ENCODE data around the gene TTYH2. TPM values are rescaled to one million over a fixed set of nuclear protein-coding genes. Genes with fewer than 3 reads are reported as not detected.

The TTYH2 gene
- total RNA-seq, 1 experiment from 2014 or later, result 15.4 TPM

GRCh38 chr17:74202938-74203337 is 10.4 kb upstream of the TTYH2 start:
- no TSS peak for BruUV-seq (replicated peaks)
- intact Hi-C loops (cut with micrococcal nuclease; ENCODE audit: unreplicated experiment), result no loop called here
- Histone ChIP-seq H3K27me3 (replicated peaks; ENCODE audit: insufficient read depth, low read depth, low read length, poor library complexity) (no peaks in the 10 kb centered on the region), H3K9me3 (ENCODE audit: low read depth, low read length, poor library complexity, severe bottlenecking) (no peaks in the 10 kb centered on the region), H3K4me1 (ENCODE audit: insufficient read depth, low read length, poor library complexity, severe bottlenecking) (peaks cover 16% of the 10 kb centered on the region), H3K4me3 (ENCODE audit: low read depth, low read length, poor library complexity, severe bottlenecking) (peak overlapping the region; percentile 98), H3K27ac (ENCODE audit: low read depth, low read length, poor library complexity, severe bottlenecking) (no peak overlapping the region), H3K36me3 (ENCODE audit: insufficient read depth, low read length, poor library complexity, severe bottlenecking) (peaks cover 40% of the 10 kb centered on the region)
- DNase-seq (ENCODE audit: low spot score), result peak; percentile 33
- TF ChIP-seq EZH2 (IDR thresholded peaks at IDR 0.05; ENCODE audit: borderline replicate concordance, low read depth, low read length, poor library complexity, severe bottlenecking), result no peak
- TF ChIP-seq CTCF (conservative IDR thresholded peaks at IDR 0.05; ENCODE audit: low read depth, low read length), result no peak
- POLR2A ChIA-PET (ENCODE audit: low non-redundant PET), result interaction anchor here (0.6 kb wide), 1 partner anchor 327 kb away, joined by 7 read pairs; no protein-coding TSS in a partner anchor
- CTCF ChIA-PET, result interaction anchor here (0.6 to 1.3 kb wide), 5 partner anchors 10 to 988 kb away, joined by 3 to 10 read pairs (median 4); partner anchors contain the start of gene TTYH2

GRCh38 chr17:74203439-74204240 is 9.7 kb upstream of the TTYH2 start, which contains the start of gene RPL38:
Gene RPL38 (plus strand): TSS chr17:74203678. CDS start chr17:74203956, 278 bp downstream.
- ChIA-PET CTCF (interaction anchor here (0.6 to 1.3 kb wide), 5 partner anchors 10 to 988 kb away, joined by 3 to 10 read pairs (median 3); partner anchors contain the start of gene TTYH2), POLR2A (ENCODE audit: low non-redundant PET) (no interaction called here)
- intact Hi-C loops (cut with micrococcal nuclease; ENCODE audit: unreplicated experiment), result no loop called here
- H3K4me1 ChIP-seq (ENCODE audit: insufficient read depth, low read length, poor library complexity, severe bottlenecking), result peaks cover 16% of the 10 kb centered on the region
- H3K4me3 ChIP-seq (ENCODE audit: low read depth, low read length, poor library complexity, severe bottlenecking), result peak within 1 kb of the TSS; percentile 98
- H3K27ac ChIP-seq (ENCODE audit: low read depth, low read length, poor library complexity, severe bottlenecking), result peak within 1 kb of the TSS; percentile 93
- H3K9me3 ChIP-seq (ENCODE audit: low read depth, low read length, poor library complexity, severe bottlenecking), result no peaks in the 10 kb centered on the region
- TF ChIP-seq CTCF (conservative IDR thresholded peaks at IDR 0.05; ENCODE audit: low read depth, low read length), result peak; percentile 96
- TF ChIP-seq EZH2 (IDR thresholded peaks at IDR 0.05; ENCODE audit: borderline replicate concordance, low read depth, low read length, poor library complexity, severe bottlenecking), result no peak
- H3K27me3 ChIP-seq (replicated peaks; ENCODE audit: insufficient read depth, low read depth, low read length, poor library complexity), result no peaks in the 10 kb centered on the region
- H3K36me3 ChIP-seq (ENCODE audit: insufficient read depth, low read length, poor library complexity, severe bottlenecking), result peaks cover 47% of the 10 kb centered on the region
- DNase-seq (ENCODE audit: low spot score), result peak; percentile 97
- BruUV-seq (replicated peaks), result TSS peak; percentile 69

- CTCF ChIA-PET, result interaction anchor here (1.3 kb wide), 1 partner anchor 9 kb away, joined by 10 read pairs; the partner anchor contains the start of gene TTYH2
Observed at GRCh38 chr17:74204474-74204873, 8.9 kb upstream of the TTYH2 start.

More at GRCh38 chr17:74204474-74204873, 8.9 kb upstream of the TTYH2 start:
- Histone ChIP-seq H3K4me1 (ENCODE audit: insufficient read depth, low read length, poor library complexity, severe bottlenecking) (peaks cover 16% of the 10 kb centered on the region), H3K36me3 (ENCODE audit: insufficient read depth, low read length, poor library complexity, severe bottlenecking) (peaks cover 55% of the 10 kb centered on the region), H3K4me3 (ENCODE audit: low read depth, low read length, poor library complexity, severe bottlenecking) (peak overlapping the region; percentile 98), H3K27ac (ENCODE audit: low read depth, low read length, poor library complexity, severe bottlenecking) (peak overlapping the region; percentile 93), H3K9me3 (ENCODE audit: low read depth, low read length, poor library complexity, severe bottlenecking) (no peaks in the 10 kb centered on the region), H3K27me3 (replicated peaks; ENCODE audit: insufficient read depth, low read depth, low read length, poor library complexity) (no peaks in the 10 kb centered on the region)
- BruUV-seq (replicated peaks), result no TSS peak
- POLR2A ChIA-PET (ENCODE audit: low non-redundant PET), result interaction anchor here (0.7 kb wide), 1 partner anchor 16 kb away, joined by 5 read pairs; no protein-coding TSS in a partner anchor
- intact Hi-C loops (cut with micrococcal nuclease; ENCODE audit: unreplicated experiment), result no loop called here
- TF ChIP-seq CTCF (conservative IDR thresholded peaks at IDR 0.05; ENCODE audit: low read depth, low read length), result no peak
- no peak for TF ChIP-seq EZH2 (IDR thresholded peaks at IDR 0.05; ENCODE audit: borderline replicate concordance, low read depth, low read length, poor library complexity, severe bottlenecking)
- DNase-seq (ENCODE audit: low spot score), result no peak
